Measurements from ENCODE around the gene PCGF1.
A peak's percentile ranks its signal among the peaks of the same experiment; 100 is the strongest.

Gene PCGF1

GRCh38 chr2:74536166-74536950 lies 28.9 kb upstream of the PCGF1 start:
- no peak for DNase-seq

GRCh38 chr2:74535440-74535965 lies 28.0 kb upstream of the PCGF1 start:
- DNase-seq = no peak

GRCh38 chr2:74534411-74534810 lies 26.9 kb upstream of the PCGF1 start:
- no peak for DNase-seq

- DNase-seq = no peak
Measured at GRCh38 chr2:74533464-74533863, 26.0 kb upstream of the PCGF1 start.

DNA sequence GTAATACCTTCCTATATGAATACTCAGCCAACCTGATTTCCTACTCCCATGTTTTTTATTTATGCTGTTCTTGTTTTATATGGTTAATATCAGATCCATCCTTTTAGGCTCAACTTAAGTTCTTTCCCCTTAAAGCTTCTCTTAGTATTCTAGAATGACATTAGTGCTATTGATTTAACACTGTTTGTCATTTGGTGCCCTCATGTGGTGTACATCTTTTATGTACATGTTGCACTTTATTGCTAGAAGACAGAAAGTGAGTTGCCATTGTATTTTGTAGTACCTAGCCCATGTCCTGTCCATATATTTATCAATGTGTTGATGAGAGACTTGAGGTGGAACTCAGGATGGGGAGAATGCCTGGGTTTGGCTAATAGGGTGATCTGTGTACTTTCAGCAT lies 24.7 kb upstream of the PCGF1 start:
- no peak for DNase-seq

DNA sequence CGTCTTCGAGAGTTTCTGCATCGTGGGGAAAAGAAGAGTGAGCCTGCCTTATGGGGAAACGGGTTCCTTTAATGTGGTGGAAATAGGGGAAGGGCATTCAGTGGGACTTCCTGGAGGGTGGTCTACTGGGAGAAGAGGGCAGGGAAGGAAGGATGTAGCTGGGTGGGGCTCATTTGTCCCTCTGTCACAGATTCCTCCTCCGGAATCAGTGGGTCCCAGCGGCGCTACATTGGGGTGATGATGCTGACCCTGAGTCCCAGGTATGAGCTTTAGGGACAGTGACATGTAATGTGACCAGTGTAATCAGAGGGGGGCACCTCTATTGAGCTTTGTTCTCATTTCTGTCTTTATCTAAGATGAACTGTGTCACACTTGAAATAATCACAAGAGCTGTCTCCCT lies 24.2 kb upstream of the PCGF1 start:
- no peak for DNase-seq

- DNase-seq = no peak
Measured at GRCh38 chr2:74530239-74531187, 23.0 kb upstream of the PCGF1 start.

DNA sequence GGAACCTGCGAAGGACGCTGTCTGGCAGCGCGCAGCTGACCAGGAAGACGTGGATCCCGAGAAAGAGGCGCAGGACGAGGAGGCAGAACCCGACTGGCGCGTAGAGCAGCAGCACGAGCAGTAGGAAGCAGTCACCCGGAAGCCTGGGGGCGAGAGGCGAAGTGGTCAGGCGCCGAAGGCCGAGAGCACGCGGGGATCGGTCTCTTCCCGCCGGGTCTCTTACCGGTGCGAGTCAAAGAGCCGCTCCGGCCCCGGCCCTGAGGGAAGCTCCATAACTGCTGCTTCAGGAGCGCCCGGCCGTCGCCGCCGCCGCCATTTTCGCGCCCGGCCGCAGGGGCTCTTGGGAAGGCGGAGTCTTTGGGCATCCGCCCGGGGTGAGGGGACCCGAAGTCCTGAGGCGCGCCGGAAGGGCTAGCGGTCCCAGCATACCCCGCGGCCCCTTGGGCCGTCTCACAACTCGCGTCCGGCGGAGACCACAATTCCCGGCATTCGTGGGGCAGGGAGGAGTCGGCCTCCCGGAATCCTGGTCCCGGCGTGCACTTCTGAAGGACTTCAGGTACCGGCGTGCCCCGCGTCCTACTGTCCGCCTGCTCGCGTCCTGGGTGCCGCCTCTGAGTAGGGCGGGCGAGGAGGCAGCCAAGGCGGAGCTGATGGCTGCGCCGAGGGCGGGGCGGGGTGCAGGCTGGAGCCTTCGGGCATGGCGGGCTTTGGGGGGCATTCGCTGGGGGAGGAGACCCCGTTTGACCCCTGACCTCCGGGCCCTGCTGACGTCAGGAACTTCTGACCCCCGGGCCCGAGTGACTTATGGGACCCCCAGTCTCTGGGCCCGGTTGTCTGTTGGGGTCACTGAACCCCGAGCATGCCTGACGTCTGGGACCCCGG lies 22.1 kb upstream of the PCGF1 start, which contains the start of the genes AUP1 and HTRA2:
Gene AUP1 (minus strand): TSS at position 350 of the 882 bp plus-strand sequence. CDS start 77 bp downstream, at position 273.
Gene HTRA2 (plus strand): TSS at position 577 of the 882 bp plus-strand sequence. CDS start 74 bp downstream, at position 651.
- peak; percentile 98 for DNase-seq

GRCh38 chr2:74528600-74529356 lies 21.3 kb upstream of the PCGF1 start:
- no peak for DNase-seq

GRCh38 chr2:74527741-74528140 lies 20.2 kb upstream of the PCGF1 start:
- no peak for DNase-seq

DNA sequence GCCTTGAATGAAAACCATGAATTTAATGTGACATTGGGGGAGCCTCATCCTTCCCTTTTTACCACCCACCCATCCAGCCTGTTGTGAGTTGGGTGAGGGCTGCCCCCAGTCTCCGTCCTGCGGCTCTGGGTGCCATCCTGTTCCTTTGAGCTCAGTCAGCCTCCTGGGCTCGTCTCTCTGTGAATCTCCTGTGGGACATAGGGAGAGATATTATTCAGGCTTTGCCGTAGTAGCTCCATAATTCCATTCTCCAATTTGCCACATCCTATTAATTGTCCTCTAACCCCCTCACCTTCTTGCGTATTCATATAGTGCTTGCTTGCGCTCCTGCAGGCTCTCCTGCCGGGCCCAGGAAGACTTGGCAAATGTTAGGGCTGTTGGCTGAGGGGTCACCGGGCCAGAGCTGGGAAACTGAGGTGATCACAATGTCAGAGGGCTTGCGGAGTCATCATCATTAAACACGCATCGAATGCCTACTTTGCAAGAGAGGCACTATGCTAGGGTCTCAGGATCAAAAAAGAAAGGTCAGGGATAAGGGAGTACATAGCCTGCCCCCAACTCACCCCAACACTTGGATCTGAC lies 19.2 kb upstream of the PCGF1 start:
- no peak for DNase-seq

DNA sequence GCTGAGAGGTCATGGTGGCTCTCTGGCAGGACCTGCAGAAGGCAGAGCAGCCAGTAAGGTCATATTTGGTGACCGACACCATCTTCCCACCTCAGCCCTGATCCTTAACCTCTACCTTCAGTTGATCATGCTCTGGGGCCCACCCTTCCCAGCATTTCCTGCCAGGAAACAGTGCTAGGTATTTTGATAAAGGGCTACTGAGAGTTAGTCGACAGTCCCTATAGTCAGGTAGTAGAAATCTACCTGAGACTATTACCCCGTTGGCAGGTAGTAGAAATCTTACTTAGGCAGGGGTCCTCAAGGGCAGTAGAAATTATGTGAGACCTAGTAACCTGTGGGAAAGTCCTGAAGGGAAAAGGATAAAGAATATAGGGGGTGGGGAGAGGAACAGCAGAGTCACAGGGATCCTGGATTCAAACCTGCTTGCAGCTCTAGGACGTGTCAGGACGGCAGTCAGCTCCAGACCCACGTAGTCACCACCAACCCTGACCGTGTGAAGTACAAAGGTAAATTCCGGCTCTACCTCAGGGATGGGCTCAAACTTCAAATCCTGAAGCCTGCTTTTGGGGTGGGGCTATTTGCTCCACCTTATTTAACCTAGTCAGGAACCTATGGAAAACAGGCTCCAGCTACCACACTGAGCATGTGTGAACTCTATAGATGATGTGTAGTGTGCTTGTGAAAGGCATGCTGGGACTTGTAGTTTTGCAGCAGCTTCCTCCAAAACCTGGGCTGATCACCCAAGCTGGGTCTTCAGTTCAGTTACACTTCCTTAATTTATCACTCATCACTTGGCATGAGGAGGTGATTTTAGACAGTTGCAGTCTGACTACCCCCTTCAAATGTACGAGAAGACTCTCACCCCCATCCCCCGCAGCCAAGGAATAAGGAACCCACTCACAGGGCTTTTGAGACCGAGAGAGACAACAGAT lies 18.5 kb upstream of the PCGF1 start, which contains the start of gene DQX1:
Gene DQX1 (minus strand): TSS at position 515 of the 932 bp plus-strand sequence. CDS start 502 bp downstream, at position 13.
- DNase-seq = no peak

GRCh38 chr2:74524955-74525716 lies 17.6 kb upstream of the PCGF1 start:
- no peak for DNase-seq

DNA sequence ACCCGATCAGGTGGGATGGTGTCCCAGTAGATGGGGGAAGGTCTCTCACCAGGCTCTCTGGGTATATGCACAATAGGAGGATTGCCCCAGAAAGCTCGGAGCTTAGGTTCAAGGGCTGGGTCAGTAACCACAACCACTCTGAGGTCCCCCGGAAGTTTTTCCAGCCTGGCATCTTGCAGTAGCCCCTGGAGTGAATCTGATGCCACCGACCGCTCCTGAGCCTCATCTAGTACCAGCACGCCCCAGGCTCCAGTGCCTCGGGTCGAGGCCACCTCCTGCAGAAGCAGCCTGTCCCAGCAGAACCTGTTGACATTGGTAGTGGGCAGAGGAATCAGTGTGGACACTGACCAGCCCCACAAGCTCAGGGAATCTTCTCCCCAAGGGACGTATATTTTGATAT lies 16.5 kb upstream of the PCGF1 start:
- no peak for DNase-seq

DNA sequence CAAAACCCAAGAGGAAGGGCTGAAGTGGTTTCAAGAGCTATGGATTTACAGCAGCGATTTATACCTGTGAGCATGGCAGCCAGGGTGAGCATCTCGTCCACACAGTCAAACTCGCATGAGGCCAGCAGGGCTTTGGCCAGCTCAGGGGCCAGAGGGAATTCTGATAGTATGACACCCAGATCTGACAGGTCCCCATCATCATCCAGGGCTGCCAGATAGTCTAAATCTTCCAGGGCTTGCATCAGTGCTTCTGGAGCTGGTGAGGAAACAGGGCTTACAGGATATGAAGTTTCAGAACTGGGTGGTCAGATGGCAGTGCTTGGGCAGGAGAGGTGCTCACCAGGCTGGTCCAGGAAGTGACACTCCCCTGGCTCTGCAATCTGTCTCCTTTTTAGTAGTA lies 15.0 kb upstream of the PCGF1 start:
- DNase-seq = no peak

DNA sequence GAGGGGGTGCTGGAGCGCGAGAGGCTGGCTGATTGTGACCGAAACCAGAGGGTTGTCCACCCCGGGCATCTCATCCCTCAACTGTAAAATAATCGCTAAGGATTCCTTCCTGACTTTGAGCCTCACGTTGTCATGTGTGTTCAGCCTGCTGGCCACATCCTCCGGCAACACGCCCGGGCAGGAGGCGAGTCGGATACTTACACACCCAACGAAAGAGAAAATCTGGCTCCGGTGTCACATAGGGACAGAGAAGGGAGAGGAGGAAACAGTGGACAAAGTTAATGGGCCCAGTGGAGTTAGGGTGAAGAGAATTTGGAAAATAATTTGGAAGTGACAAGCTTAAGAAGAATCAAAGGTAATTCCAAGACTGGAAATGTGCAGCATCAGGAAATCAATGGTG lies 9.2 kb upstream of the PCGF1 start:
- no peak for DNase-seq

DNA sequence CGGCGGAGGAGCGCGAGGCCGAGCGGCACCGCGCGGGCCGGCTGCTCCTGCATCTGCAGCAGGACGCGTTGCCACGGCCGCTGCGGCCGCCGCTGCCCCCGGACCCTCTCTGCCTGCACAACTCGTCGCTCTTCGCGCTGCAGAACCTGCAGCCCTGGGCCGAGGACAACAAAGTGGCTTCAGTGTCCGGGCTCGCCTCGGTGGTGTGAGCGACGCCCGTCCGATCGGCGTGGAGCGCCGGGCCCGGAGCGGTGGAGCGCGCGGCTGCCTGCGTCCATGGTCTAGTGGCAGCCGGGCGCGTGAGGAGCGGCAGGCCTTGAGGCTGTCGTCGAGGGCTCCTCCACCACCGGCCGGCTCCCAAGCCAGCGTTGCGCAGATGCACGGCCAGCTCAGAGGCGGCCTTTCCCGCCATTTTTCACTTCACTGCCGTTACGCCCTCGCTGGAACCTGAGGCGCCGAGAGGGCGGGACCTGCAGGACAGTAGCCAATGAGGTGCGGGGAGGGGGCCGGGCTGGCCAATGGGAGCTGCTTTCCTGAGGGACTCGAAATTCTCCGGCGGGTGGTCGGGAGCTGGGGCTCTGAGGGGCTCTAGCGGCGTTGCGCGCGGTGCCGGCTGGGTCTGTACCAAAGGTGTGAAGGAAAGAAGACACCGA lies 8.6 kb upstream of the PCGF1 start:
- no peak for DNase-seq

GRCh38 chr2:74515271-74515980 lies 7.9 kb upstream of the PCGF1 start:
- DNase-seq = no peak

Measured in NCI-H2171 (cell line).